GM12878 (cell line): Measurements from ENCODE around the gene COIL. TPM values are rescaled to one million over a fixed set of nuclear protein-coding genes. Genes with fewer than 3 reads are reported as not detected.
A peak's percentile ranks its signal among the peaks of the same experiment; 100 is the strongest.

Source experiments
- ATAC-seq: fragments of 200-7000 bp; cut with Tn5 transposase; 3 replicates; pipeline ENCODE4 v1.9.1; 2020; ENCODE audit warnings: mild to moderate bottlenecking, moderate library complexity
- BruUV-seq: library from RNA; stranded (reverse); fragments of 400-500 nt; replicated peaks from 2 replicates; lab custom pipeline; 2021; lab: Mats Ljungman, UMichigan
- CTCF ChIA-PET: fragments of 300-600 bp; sonication (Branson Sonifier 250); formaldehyde crosslinking; extraction: SDS; loops from one replicate; lab custom pipeline; 2021; ENCODE audit warnings: inconsistent platforms; lab: Yijun Ruan, JAX
- POLR2A ChIA-PET: fragments of 350-600 bp; formaldehyde crosslinking; extraction: SDS; loops from one replicate; lab custom pipeline; 2021; ENCODE audit warnings: inconsistent platforms; lab: Charles Lee
- RAD21 ChIA-PET: fragments of 300-600 bp; sonication (Branson Sonifier 250); formaldehyde crosslinking; loops from one replicate; lab custom pipeline; 2023; ENCODE audit warnings: antibody characterized with exemption; ENCODE audit not compliant: unreplicated experiment; lab: Charles Lee
- SMC1A ChIA-PET: fragments of 300-600 bp; sonication (Branson Sonifier 250); formaldehyde crosslinking; loops from one replicate; lab custom pipeline; 2023; ENCODE audit not compliant: unreplicated experiment, uncharacterized antibody; lab: Charles Lee
- DNase-seq: peaks from one replicate; pipeline ENCODE4 v3.0.0-alpha.2; 2011; ENCODE audit warnings: low read depth, low spot score
- FAIRE-seq: peaks from 3 replicates; lab custom pipeline; 2011; peaks lifted over from hg19 to GRCh38; lab: Jason Lieb, UNC
- H2AFZ ChIP-seq: 2 replicates; pipeline ENCODE4 v1.6.0; 2011; ENCODE audit warnings: low read depth, low read length, control low read depth; ENCODE audit not compliant: control insufficient read depth
- H3K27ac ChIP-seq: 2 replicates; pipeline ENCODE4 v1.5.1; 2011; ENCODE audit warnings: control low read depth; ENCODE audit not compliant: control insufficient read depth, insufficient read depth
- H3K27me3 ChIP-seq, 2 experiments: replicated peaks in 1 of 2; 2 replicates each; pipeline versions ENCODE4 v1.6.0 to v1.6.1; 2011; ENCODE audit warnings: low read length in 1 of 2; ENCODE audit not compliant: control insufficient read depth in 2 of 2, insufficient read depth in 2 of 2
- H3K36me3 ChIP-seq, 2 experiments: 2 replicates each; pipeline ENCODE4 v1.5.1; 2011; ENCODE audit warnings: low read length in 1 of 2; ENCODE audit not compliant: control insufficient read depth in 2 of 2, insufficient read depth in 2 of 2
- H3K4me1 ChIP-seq: 2 replicates; pipeline ENCODE4 v1.6.1; 2011; ENCODE audit warnings: mild to moderate bottlenecking, low read length, moderate library complexity, mixed read lengths; ENCODE audit not compliant: control insufficient read depth, insufficient read depth
- H3K4me2 ChIP-seq: 2 replicates; pipeline ENCODE4 v1.6.0; 2011; ENCODE audit warnings: control low read depth; ENCODE audit not compliant: control insufficient read depth, insufficient read depth
- H3K4me3 ChIP-seq: fragments of 200-600 bp; sonication (generic); 2 replicates; pipeline ENCODE4 v1.5.1; 2016
- H3K79me2 ChIP-seq: 2 replicates; pipeline ENCODE4 v1.6.0; 2011; ENCODE audit warnings: low read length; ENCODE audit not compliant: control insufficient read depth, insufficient read depth
- H3K9ac ChIP-seq: 2 replicates; pipeline ENCODE4 v1.8.0; 2011; ENCODE audit warnings: low read length, control low read depth, mixed read lengths; ENCODE audit not compliant: control insufficient read depth, insufficient read depth
- H3K9me3 ChIP-seq: replicated peaks from 3 replicates; pipeline ENCODE4 v1.5.1; 2011; ENCODE audit warnings: mild to moderate bottlenecking, low read length; ENCODE audit not compliant: control insufficient read depth, insufficient read depth
- H4K20me1 ChIP-seq: 2 replicates; pipeline ENCODE4 v1.6.0; 2011; ENCODE audit not compliant: control insufficient read depth, insufficient read depth
- BCL11A ChIP-seq: IDR thresholded peaks from 2 replicates; pipeline ENCODE4 v1.6.1; 2011; ENCODE audit warnings: low read depth, low read length
- DPF2 ChIP-seq: fragments of 450-650 bp; IDR thresholded peaks from 2 replicates; pipeline ENCODE4 v1.6.1; 2017; ENCODE audit warnings: mild to moderate bottlenecking
- POLR2A ChIP-seq: IDR thresholded peaks from 2 replicates; pipeline ENCODE4 v1.6.1; 2011; ENCODE audit warnings: low read depth, mild to moderate bottlenecking, low read length
- POLR2AphosphoS5 ChIP-seq: IDR thresholded peaks from 2 replicates; pipeline ENCODE4 v1.6.1; 2011; ENCODE audit warnings: mild to moderate bottlenecking, low read length, inconsistent platforms
- WGBS: methylation state at CpG from one replicate; pipeline ENCODE4 v1.1.6; 2016; ENCODE audit warnings: low lambda C conversion rate; ENCODE audit not compliant: insufficient replicate concordance, insufficient coverage; ENCODE audit errors: missing lambda C conversion rate; 5-methylcytosine and 5-hydroxymethylcytosine counted together
- in situ Hi-C: fragments of 300-500 bp; cut with MboI; formaldehyde crosslinking; loops from 9 replicates; pipeline ENCODE4 v1.14.3; 2018; ENCODE audit warnings: mixed read lengths
- intact Hi-C: fragments of 100-400 bp; cut with micrococcal nuclease; formaldehyde crosslinking; loops from one replicate; pipeline ENCODE4 v1.14.2; 2022; ENCODE audit not compliant: unreplicated experiment
- polyA plus RNA-seq, 11 experiments: library from polyadenylated mRNA; depleted of rRNA in 4 of 11; unstranded in 6 of 11; stranded (reverse) in 5 of 11; fragments of >200 nt; fragmentation: Nextera tagmentation in 4 of 11; fragmentation: Illumina TruSeq in 1 of 11; extraction: Ambion mirVana in 4 of 11; extraction: Trizol in 1 of 11; gene quantifications; 1 replicate in 1 of 11; 2 replicates in 10 of 11; pipeline versions ENCODE4 v1.2.1 to v1.2.3, GENCODE V29; 2011 to 2016; ENCODE audit warnings: inconsistent platforms in 2 of 11, missing spikeins in 2 of 11, low read depth in 1 of 11
- total RNA-seq, 4 experiments: library from RNA; depleted of rRNA in 3 of 4; stranded (reverse); fragments of >200 nt in 3 of 4; fragmentation: Illumina TruSeq in 1 of 4; extraction: Trizol in 1 of 4; gene quantifications; 2 replicates each; pipeline versions ENCODE4 v1.2.1 to v1.2.3, GENCODE V29; 2013 to 2021

Gene COIL
- total and polyA plus RNA-seq, 10 of the 15 experiments (the other 5 are each of a cell fraction or from before 2014, with no cell fraction given), result 13.7 to 24.3 (median 17.4) TPM

DNA sequence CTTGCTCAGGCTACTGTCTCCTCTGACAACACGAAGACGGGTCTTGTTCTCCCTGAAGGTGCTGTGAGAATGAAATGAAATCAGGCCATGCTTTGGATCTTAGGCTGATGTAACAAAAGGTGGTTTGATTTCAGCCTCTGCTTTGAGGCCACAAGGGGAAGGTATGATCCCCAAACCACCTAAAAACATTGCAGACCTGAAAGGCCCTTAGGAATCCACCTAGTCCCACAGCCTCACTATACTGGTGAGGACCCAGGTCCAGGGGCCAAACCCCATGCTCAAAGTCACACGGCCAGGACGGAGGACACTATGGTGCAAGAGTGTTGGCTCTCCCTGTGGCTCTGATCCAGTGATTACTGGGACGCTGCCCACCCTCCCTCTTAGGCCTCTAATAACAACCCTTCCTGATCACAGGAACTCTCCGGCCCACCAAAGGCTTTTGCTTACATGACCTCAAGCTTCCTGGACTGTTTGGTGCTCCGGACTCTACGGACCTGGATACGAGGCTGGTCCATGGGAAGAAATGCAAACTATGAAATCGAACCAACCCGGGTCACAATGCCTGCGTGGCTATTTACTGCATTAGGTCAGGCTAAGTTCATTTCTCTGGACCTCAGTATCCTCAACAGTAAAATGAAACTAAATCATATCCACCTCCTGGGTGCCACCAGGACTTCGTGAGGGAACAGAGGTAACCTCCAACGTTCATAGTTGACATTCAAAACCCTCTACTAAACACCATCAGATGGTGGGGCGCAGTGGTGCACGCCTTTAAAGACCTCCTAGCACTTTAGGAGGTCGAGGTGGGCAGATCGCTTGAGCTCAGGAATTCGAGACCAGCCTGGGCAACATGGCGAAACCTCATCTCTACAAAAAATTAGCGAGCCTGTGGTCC is 48.5 kb downstream of the COIL start:
- Histone ChIP-seq H2AFZ (no peak overlapping the region), H4K20me1 (peaks cover 22% of the 10 kb centered on the region), H3K9ac (peak overlapping the region; percentile 79), H3K4me2 (peak overlapping the region; percentile 83), H3K9me3 (no peaks in the 10 kb centered on the region), H3K4me3 (peak overlapping the region; percentile 98), H3K79me2 (peaks cover 75% of the 10 kb centered on the region), H3K36me3 (peaks cover 0 to 7% of the 10 kb centered on the region in 2 experiments; a peak in 3 of 4 replicates), H3K27me3 (no peaks in the 10 kb centered on the region), H3K4me1 (peaks cover 34% of the 10 kb centered on the region), H3K27ac (peak overlapping the region; percentile 86)
- no peak for ATAC-seq
- BruUV-seq, result no TSS peak
- FAIRE-seq, result peak; percentile 13
- RAD21 ChIA-PET, result interaction anchor here (0.8 to 1.8 kb wide), 5 partner anchors 15 to 93 kb away, joined by 3 to 5 read pairs (median 4); no protein-coding TSS in a partner anchor
- DNase-seq, result no peak
- in situ Hi-C loops (no loop called here), intact Hi-C loops (no loop called here)
- POLR2A ChIA-PET, result interaction anchor here (0.7 to 2.3 kb wide), 5 partner anchors 41 to 176 kb away, joined by 3 to 5 read pairs (median 3); partner anchors contain the start of genes C17orf67 and DGKE
- CTCF ChIA-PET, result interaction anchor here (0.6 to 1.6 kb wide), 7 partner anchors 27 to 305 kb away, joined by 3 to 7 read pairs (median 3); no protein-coding TSS in a partner anchor
- SMC1A ChIA-PET, result interaction anchor here (0.9 to 1.9 kb wide), 2 partner anchors 65 to 93 kb away, joined by 3 to 6 read pairs; partner anchors contain the start of gene SCPEP1
- WGBS, result under 1% methylated on average over 21 of the region's 21 CpGs
- TF ChIP-seq POLR2A, result peak; percentile 37
- TF ChIP-seq BCL11A, result no peak
- no peak for TF ChIP-seq DPF2
- peak; percentile 18; the same call in 1 of the 2 replicates for TF ChIP-seq POLR2AphosphoS5
